KMS-11 (cell line): ENCODE measurements around the gene CENPF.

Source experiments
- H2AFZ ChIP-seq: fragments of 200-600 bp; sonication (generic); 2 replicates; pipeline ENCODE4 v1.6.1; 2016; ENCODE audit warnings: antibody characterized with exemption, mixed run types, low read depth
- H3K27ac ChIP-seq: fragments of 200-600 bp; sonication (generic); 2 replicates; pipeline ENCODE4 v1.6.1; 2016; ENCODE audit warnings: mild to moderate bottlenecking, mixed run types
- H3K27me3 ChIP-seq: fragments of 200-600 bp; sonication (generic); 2 replicates; pipeline ENCODE4 v1.6.1; 2017; ENCODE audit warnings: mild to moderate bottlenecking, low read depth, mixed run types, moderate library complexity; ENCODE audit not compliant: insufficient read depth
- H3K36me3 ChIP-seq: fragments of 200-600 bp; sonication (generic); 2 replicates; pipeline ENCODE4 v1.6.1; 2017; ENCODE audit warnings: mild to moderate bottlenecking, mixed run types; ENCODE audit not compliant: insufficient read depth
- H3K4me1 ChIP-seq: fragments of 200-600 bp; sonication (generic); 2 replicates; pipeline ENCODE4 v1.6.1; 2016; ENCODE audit warnings: mild to moderate bottlenecking, low read depth, mixed run types; ENCODE audit not compliant: poor library complexity, severe bottlenecking
- H3K4me2 ChIP-seq: fragments of 200-600 bp; sonication (generic); 2 replicates; pipeline ENCODE4 v1.7.0; 2016; ENCODE audit warnings: mild to moderate bottlenecking, mixed run types
- H3K4me3 ChIP-seq: fragments of 200-600 bp; sonication (generic); IDR thresholded peaks from 2 replicates; pipeline ENCODE4 v1.6.1; 2017; ENCODE audit warnings: low read depth, low read length, mixed read lengths; ENCODE audit not compliant: insufficient read depth
- H3K79me2 ChIP-seq: fragments of 200-600 bp; sonication (generic); 2 replicates; pipeline ENCODE4 v1.6.1; 2016; ENCODE audit warnings: low read depth, mixed run types; ENCODE audit not compliant: insufficient read depth
- H3K9ac ChIP-seq: fragments of 200-600 bp; sonication (generic); 2 replicates; pipeline ENCODE4 v1.6.1; 2016; ENCODE audit warnings: mild to moderate bottlenecking, mixed run types
- H4K20me1 ChIP-seq: fragments of 200-600 bp; sonication (generic); 2 replicates; pipeline ENCODE4 v1.6.1; 2016; ENCODE audit warnings: mild to moderate bottlenecking, mixed run types; ENCODE audit not compliant: insufficient read depth
- TF ChIP-seq, protein P1 (sequence below): fragments of 200-600 bp; sonication (generic); conservative IDR thresholded peaks from 2 replicates; pipeline ENCODE4 v1.6.1; 2017; ENCODE audit warnings: low read depth, mild to moderate bottlenecking, antibody characterized with exemption, low read length, moderate library complexity, mixed read lengths

CENPF gene

GRCh38 chr1:214700437-214700836 lies 97.4 kb downstream of the CENPF start:
- Histone ChIP-seq H3K4me3 (no peak overlapping the region), H2AFZ (no peak overlapping the region), H3K79me2 (no peaks in the 10 kb centered on the region), H3K9ac (no peak overlapping the region), H3K27me3 (no peaks in the 10 kb centered on the region), H3K4me2 (no peak overlapping the region), H3K4me1 (no peaks in the 10 kb centered on the region), H4K20me1 (no peaks in the 10 kb centered on the region), H3K27ac (no peak overlapping the region), H3K36me3 (no peaks in the 10 kb centered on the region)
- TF ChIP-seq, protein P1, sequence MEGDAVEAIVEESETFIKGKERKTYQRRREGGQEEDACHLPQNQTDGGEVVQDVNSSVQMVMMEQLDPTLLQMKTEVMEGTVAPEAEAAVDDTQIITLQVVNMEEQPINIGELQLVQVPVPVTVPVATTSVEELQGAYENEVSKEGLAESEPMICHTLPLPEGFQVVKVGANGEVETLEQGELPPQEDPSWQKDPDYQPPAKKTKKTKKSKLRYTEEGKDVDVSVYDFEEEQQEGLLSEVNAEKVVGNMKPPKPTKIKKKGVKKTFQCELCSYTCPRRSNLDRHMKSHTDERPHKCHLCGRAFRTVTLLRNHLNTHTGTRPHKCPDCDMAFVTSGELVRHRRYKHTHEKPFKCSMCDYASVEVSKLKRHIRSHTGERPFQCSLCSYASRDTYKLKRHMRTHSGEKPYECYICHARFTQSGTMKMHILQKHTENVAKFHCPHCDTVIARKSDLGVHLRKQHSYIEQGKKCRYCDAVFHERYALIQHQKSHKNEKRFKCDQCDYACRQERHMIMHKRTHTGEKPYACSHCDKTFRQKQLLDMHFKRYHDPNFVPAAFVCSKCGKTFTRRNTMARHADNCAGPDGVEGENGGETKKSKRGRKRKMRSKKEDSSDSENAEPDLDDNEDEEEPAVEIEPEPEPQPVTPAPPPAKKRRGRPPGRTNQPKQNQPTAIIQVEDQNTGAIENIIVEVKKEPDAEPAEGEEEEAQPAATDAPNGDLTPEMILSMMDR: no peak

DNA sequence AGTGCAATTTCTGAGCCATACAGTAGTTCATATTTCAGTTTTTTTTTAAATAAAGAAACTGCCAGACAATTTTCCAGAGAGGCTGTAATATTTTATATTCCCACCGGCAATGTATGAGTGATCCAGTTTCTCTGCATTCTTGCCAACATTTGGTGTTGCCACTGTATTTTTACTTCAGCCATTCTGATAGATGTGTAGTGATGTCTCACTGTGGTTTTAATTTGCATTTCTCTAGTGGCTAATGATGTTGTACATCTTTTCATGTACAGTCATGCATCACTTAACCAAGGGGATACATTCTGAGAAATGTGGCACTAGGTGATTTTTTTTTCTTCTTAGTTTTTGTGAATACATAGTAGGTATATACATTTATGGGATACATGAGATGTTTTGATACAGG lies 99.6 kb downstream of the CENPF start:
- Histone ChIP-seq H3K4me3 (no peak overlapping the region), H3K4me1 (no peaks in the 10 kb centered on the region), H3K27ac (no peak overlapping the region), H4K20me1 (no peaks in the 10 kb centered on the region), H3K27me3 (no peaks in the 10 kb centered on the region), H3K79me2 (no peaks in the 10 kb centered on the region), H3K4me2 (no peak overlapping the region), H3K36me3 (no peaks in the 10 kb centered on the region), H2AFZ (no peak overlapping the region), H3K9ac (no peak overlapping the region)
- TF ChIP-seq, protein P1: no peak

DNA sequence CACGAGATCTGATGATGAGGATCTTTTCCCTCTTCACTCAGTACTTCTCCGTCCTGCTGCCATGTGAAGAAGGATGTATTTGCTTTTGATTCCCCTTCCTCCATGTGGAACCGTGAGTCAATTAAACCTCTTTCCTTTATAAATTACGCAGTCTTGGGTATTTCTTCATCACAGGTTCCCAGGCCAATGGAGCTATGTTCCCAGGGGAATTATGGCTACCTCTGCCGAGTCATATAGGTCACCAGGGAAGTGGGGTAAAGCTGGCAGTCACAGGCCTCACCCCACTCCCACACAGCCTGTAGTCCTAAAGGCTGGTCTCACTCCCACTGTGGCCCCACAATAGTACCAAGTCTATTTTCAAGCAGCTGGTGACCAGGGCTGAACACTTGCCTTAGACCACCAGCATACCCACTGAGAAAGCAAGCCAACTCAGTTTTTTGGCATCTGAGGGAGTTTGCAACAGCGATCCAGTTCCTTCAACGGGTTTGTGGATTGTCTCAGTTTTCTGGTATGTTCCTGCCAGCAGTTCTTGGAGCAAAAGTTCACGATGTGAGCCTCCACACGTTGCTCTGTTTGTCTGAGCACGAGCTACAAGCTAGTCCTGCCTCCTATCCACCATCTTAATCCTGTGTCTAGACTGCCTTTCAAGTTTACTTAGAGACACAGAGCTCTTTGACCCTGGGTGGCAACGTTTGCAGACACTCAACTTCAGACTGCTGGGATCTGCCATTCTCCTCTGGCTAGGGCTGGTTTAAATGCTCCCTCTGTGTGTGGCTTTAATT lies 104.5 kb downstream of the CENPF start:
- no peak overlapping the region for H3K4me3 ChIP-seq
- H3K27ac ChIP-seq: no peak overlapping the region
- H3K36me3 ChIP-seq: no peaks in the 10 kb centered on the region
- no peak overlapping the region for H3K9ac ChIP-seq
- H3K27me3 ChIP-seq: no peaks in the 10 kb centered on the region
- H3K4me2 ChIP-seq: no peak overlapping the region
- no peaks in the 10 kb centered on the region for H4K20me1 ChIP-seq
- no peaks in the 10 kb centered on the region for H3K4me1 ChIP-seq
- no peaks in the 10 kb centered on the region for H3K79me2 ChIP-seq
- no peak overlapping the region for H2AFZ ChIP-seq
- TF ChIP-seq, protein P1: no peak

DNA sequence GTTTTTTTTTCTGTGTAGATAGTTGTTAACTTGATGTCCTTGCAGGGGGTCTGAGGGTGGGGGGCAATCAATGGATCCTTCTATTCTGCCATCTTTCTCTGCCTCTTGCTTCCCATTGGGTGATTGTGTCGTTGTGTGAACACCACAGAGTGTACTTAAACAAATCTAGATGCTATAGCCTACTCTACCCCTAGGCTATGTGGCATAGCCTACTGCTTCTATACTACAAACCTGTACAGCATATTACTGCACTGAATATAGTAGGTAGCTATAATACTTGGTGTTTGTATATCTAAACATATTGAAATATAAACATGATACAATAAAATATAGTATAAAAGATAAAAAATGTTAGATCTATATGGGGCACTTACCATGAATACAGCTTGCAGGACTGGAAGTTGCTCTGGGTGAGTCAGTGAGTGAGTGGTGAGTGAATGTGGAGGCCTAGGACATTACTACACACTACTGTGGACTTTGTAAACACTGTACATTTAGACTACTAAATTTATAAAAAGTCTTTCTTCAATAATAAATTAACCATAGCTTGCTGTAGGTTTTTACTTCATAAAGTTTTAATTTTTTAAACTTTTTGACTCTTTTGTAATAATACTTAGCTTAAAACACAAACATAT lies 105.4 kb downstream of the CENPF start:
- Histone ChIP-seq H3K4me2 (no peak overlapping the region), H3K79me2 (no peaks in the 10 kb centered on the region), H3K27ac (no peak overlapping the region), H3K27me3 (no peaks in the 10 kb centered on the region), H2AFZ (no peak overlapping the region), H3K9ac (no peak overlapping the region), H4K20me1 (no peaks in the 10 kb centered on the region), H3K36me3 (no peaks in the 10 kb centered on the region), H3K4me1 (no peaks in the 10 kb centered on the region), H3K4me3 (no peak overlapping the region)
- TF ChIP-seq, protein P1: no peak
